NCI-H1694 treated with DMSO at 0.1 percent for 48 hours (cell line): ENCODE results near the gene CREBL2.

Experiments
- DNase-seq: peaks from one replicate; lab custom pipeline; 2025; lab: John Stamatoyannopoulos, UW

Gene CREBL2

GRCh38 chr12:12681061-12681765, 69.5 kb downstream of the CREBL2 start:
- no peak for DNase-seq

GRCh38 chr12:12682284-12682683, 70.6 kb downstream of the CREBL2 start:
- no peak for DNase-seq

GRCh38 chr12:12683136-12683697, 71.5 kb downstream of the CREBL2 start:
- no peak for DNase-seq

GRCh38 chr12:12683725-12684124, 72.0 kb downstream of the CREBL2 start:
- DNase-seq: peak; percentile 31

- peak; percentile 99 for DNase-seq
Observed at GRCh38 chr12:12684375-12685106, 72.9 kb downstream of the CREBL2 start.

- peak; percentile 19 for DNase-seq
Observed at GRCh38 chr12:12685305-12685704, 73.6 kb downstream of the CREBL2 start.

GRCh38 chr12:12686472-12686871, 74.8 kb downstream of the CREBL2 start:
- no peak for DNase-seq

- DNase-seq: no peak
Observed at GRCh38 chr12:12686925-12687324, 75.2 kb downstream of the CREBL2 start.

GRCh38 chr12:12689647-12690300, 78.1 kb downstream of the CREBL2 start:
- no peak for DNase-seq

GRCh38 chr12:12691549-12691948, 79.9 kb downstream of the CREBL2 start:
- no peak for DNase-seq

- no peak for DNase-seq
Observed at GRCh38 chr12:12693111-12693671, 81.5 kb downstream of the CREBL2 start.
